GM19452 (cell line): ENCODE results near the gene PEX26.
"Not testable (repeated sequence)": the region's sequence is repeated elsewhere in the genome, so short reads cannot be mapped to it uniquely, and the experiment has no call there.

Experiments used
- ATAC-seq: cut with Tn5 transposase; IDR thresholded peaks from one replicate; pipeline ENCODE4 v1.9.1; 2021; ENCODE audit not compliant: unreplicated experiment

PEX26 gene

GRCh38 chr22:18115906-18116371, 38.1 kb downstream of the PEX26 start:
- no peak for ATAC-seq

GRCh38 chr22:18116634-18117033, 38.8 kb downstream of the PEX26 start:
- ATAC-seq = no peak

DNA sequence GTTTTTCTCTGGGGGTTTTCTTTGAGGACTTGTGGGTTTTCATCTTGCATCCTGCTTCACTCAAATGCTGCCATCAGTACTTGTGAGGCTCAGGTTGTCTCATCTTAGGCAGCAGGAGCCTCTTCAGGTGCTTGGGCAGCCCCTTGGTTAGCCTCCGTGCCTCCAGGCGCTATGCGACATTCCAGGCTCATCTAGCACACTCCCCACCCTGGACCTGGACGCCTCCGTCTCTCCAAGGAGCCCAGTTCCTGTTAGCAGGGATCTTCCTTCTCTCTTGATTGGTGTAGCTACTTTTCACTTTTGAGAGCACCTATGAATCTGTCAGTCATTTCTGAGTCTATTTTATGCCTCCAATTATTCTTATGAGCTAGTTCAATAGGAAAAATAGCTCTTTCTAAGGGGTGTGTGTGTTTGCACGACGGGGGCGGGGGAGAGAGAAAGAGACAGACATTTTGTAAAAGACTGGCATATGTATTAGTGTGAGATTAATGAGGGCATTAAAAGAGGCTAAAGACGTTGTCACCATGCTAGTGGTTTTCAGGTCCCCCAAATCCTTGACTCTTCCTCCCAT, 40.6 kb downstream of the PEX26 start:
- no peak for ATAC-seq

DNA sequence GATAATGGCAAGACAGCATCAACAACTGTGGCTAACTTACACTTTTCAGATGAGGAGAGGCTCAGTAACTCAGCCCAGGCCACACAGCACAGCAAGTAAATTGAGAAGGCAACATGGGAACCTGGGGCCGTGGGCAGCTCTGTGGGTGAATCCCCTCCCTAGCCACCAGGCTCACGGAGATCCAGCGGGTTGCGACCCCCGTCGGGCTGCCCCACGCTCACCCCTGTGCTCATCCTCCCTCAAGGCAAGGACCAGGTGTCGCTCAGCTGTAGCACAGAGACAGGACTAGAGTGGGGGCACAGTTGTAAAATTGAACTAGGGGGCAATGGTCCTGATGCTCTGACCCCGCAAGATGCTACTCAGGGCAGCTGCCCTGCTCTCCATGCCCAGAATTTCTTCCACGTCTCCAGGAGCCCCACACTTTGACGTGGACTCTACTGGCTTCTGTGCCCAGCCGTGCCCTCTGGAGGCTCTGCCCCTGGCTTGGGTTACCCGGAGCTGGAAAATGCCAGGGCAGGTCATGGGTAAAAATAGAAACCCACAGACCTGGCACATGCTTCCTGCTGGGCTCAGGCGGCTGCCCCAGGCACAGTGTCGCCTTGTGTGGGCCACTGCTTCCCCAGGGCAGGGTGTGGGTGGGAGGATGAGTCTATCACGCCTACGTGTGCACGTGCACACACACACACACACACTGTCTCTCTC, 41.8 kb downstream of the PEX26 start:
- no peak for ATAC-seq

GRCh38 chr22:18120857-18121256, 43.1 kb downstream of the PEX26 start:
- ATAC-seq = no peak

DNA sequence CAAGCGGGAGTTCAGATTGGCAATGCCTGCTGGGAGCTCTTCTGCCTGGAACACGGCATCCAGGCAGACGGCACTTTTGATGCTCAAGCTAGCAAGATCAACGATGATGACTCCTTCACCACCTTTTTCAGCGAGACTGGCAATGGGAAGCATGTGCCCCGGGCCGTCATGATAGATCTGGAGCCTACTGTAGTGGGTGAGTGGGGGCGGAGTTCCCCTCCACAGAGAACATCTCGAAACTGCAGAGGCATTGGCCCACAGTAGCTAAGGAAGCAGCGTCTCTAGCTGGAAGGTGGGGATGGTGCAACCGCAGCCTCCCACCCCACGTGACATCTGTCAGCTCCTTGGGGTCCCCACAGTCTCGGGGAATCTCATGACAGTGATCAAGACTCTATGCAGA, 43.7 kb downstream of the PEX26 start:
- no peak for ATAC-seq

- no peak for ATAC-seq
Observed at GRCh38 chr22:18121954-18122554, 44.3 kb downstream of the PEX26 start.

- ATAC-seq = not testable (repeated sequence)
Observed at GRCh38 chr22:18123476-18124025, 45.8 kb downstream of the PEX26 start.

GRCh38 chr22:18126606-18127005, 48.8 kb downstream of the PEX26 start:
- ATAC-seq = no peak

- ATAC-seq = no peak
Observed at GRCh38 chr22:18130018-18130417, 52.2 kb downstream of the PEX26 start.

- no peak for ATAC-seq
Observed at GRCh38 chr22:18130699-18131429, 53.1 kb downstream of the PEX26 start.

DNA sequence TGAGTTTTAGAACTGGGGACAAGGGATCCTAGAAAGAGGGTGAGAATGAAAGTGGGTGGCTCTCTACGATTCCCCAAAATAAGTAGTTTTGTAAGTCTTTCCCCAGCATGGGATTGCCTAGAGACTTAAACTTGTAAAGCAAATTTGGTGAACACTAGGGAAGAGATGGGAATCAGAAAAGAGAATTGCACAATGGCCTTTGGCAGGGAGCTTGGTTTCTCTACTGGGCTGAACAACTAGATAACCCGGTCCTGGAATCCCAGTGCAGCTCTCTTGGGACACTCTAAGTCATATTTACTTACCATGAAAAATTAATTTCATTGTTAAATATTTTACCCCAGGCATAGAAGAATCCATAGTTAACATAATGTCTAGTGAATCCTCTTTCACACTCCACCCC, 55.7 kb downstream of the PEX26 start:
- no peak for ATAC-seq

- ATAC-seq = no peak
Observed at GRCh38 chr22:18136563-18137320, 59.0 kb downstream of the PEX26 start.

DNA sequence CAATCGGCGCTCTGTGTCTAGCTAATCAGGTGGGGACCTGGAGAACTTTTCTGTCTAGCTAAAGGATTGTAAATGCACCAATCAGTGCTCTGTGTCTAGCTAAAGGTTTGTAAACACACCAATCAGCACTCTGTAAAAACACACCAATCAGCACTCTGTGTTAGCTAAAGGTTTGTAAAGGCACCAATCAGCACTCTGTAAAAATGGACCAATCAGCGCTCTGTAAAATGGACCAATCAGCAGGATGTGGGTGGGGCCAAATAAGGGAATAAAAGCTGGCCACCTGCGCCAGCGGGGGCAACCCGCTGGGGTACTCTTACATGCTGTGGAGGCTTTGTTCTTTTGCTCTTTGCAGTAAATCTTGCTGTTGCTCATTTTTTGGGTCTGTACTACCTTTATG, 63.2 kb downstream of the PEX26 start:
- not testable (repeated sequence) for ATAC-seq

DNA sequence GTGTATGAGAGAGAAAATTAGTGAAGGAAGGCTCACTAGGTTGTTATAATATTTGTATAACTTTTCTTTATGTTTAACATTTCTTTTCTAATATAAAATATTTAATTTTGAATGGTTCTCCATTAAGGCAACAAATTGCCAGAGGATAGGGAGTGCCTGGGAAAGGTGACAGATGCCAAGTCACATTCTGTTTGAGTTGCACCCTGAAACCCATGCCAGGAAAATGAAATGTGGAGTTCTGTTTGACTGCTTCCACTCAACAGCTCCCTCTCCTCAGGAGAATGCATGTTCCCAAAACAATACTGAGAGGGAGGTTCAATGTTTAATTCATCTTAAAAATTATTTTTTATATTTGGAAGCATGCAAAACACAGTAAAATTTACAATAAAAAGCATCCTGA, 66.3 kb downstream of the PEX26 start:
- ATAC-seq = no peak

DNA sequence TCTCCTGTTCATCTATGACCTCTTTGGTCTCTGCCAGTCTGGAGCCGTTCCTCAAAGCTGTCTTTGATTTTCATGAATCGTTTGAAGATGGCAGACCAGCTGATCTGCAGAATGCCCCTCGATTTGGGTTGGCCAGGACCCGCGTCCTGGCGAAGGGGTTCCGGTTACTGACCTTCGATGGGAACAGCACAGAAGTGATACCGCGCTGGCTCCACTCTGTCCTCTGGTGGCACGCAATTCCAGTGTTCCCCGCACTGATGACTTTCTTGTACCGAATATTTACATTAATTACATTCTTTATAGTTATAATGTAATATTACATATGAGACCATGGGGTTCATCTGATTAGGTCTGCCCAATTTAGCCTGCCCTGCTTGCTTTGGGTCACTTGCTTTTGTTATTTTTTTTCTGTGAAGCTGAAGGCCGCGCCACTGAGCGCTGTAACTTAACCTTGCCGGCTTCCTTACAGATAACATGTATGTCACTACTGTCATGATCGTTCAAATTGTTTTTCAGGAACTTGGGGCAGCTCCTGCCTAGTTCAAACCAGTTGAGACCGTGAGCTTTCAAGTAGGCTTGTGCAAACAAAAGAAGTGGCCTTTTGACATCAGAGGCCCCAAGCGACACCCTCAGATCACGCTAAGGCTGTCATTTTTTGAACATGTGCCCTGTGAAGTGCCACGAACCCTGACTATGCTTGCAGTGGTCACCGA, 68.0 kb downstream of the PEX26 start:
- ATAC-seq = no peak

DNA sequence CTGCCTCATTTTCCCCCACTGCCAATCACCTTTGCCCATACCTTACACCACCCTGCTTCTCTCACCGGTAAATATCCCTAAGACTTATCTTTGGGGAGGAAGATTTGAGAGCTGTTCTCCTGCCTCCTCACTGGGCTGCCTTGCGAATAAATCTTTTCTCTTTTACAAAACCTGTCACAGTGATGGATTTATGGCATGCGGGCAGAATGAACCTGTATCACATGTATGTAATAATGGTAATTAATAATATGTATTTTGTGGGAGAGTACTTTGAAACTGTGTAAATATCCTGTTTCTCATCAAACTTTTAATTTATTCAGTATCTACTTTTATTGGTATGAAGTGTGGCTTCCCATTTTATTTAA, 68.6 kb downstream of the PEX26 start:
- no peak for ATAC-seq

GRCh38 chr22:18147791-18148190, 70.0 kb downstream of the PEX26 start:
- ATAC-seq = no peak

GRCh38 chr22:18148293-18148965, 70.6 kb downstream of the PEX26 start:
- ATAC-seq = no peak

GRCh38 chr22:18152519-18152918, 74.7 kb downstream of the PEX26 start:
- no peak for ATAC-seq
